HG03175 (cell line): Measurements from ENCODE around the gene PIK3C2A.
A peak's percentile ranks its signal among the peaks of the same experiment; 100 is the strongest.

Experiments
- ATAC-seq: cut with Tn5 transposase; IDR thresholded peaks from one replicate; pipeline ENCODE4 v1.9.1; 2021; ENCODE audit warnings: mild to moderate bottlenecking, moderate library complexity; ENCODE audit not compliant: unreplicated experiment

Gene PIK3C2A

GRCh38 chr11:17163736-17164135 lies 44.0 kb downstream of the PIK3C2A start:
- ATAC-seq: no peak

DNA sequence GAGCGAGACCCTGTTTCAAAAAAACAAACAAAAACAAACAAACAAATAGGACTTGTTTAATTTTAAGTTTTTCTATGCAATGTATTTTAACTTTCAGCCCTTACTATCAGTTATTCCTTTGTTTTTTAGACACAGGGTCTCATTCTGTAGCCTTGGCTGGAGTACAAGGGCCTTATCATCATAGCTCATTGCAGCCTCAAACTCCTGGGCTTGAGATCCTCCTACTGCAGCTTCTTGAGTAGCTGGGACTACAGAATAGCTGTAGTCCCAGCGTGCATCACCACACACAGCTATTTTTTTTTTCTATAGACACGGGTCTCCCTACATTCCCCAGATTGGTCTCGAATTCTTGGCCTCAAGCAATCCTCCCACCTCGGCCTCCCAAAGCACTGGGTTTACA lies 44.5 kb downstream of the PIK3C2A start:
- no peak for ATAC-seq

DNA sequence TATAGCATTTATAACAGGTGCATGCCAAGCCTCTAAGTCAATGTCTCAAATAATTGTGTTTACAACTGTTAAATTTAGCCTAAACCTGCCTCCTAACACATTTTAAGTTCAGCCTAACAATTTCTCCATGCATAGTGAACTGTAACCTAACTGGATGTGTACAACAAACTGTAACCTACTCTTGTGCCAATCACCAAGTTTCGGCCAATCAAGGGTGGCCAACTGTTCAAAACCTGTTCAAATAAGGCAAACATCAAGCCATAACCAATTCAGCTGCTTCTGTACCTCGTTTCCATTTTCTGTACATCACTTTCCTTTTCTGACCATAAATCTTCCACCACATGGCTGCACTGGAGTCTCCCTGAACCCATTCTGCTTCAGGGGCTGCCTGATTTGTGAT lies 45.4 kb downstream of the PIK3C2A start:
- ATAC-seq: no peak

GRCh38 chr11:17161515-17161914 lies 46.3 kb downstream of the PIK3C2A start:
- ATAC-seq: peak; percentile 63

DNA sequence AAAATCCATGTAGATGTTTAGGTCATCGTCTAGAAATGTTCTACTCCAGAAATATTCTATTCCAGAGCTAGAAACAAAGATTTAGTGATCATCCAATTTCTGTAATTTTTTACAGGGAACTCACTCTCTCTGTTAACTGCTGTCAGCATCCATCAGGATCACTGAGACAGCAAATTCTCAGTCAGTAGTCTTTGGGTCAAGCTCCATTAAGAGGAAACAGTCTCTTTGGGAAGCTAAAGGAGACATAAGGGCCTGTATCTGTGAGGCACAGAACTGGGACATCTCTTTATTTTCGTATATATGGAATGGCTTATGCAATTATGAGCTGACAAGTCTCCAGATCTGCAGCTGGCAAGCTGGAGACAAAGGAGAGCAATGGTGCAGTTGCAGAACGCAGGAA lies 48.3 kb downstream of the PIK3C2A start:
- no peak for ATAC-seq
